Measurements from ENCODE around the gene TUFT1. TPM values are rescaled to one million over a fixed set of nuclear protein-coding genes. Genes with fewer than 3 reads are reported as not detected.

The TUFT1 gene
- total and polyA plus RNA-seq, 2 of the 8 experiments (the other 6 are each of a cell fraction or from before 2014, with no cell fraction given) = 7.3 to 10.4 TPM

DNA sequence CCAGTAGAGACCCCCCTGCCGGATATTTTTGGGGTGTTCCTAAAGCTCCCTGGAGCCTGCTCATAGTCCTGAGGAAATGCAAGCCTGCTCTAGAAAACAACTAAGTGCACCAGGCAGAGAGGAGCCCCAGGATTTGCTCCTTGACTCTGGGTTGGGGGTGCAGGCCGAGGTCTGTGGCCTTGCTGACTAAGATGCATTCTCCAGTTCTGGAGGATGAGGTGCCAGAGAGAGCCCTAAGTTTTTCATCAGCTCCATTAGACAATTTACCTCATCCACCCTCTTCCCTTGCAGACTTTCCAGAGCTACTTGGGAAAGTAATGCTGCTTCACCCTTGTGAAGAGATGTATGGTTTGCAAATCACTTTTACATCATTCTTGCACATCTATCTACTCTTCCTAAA, 9.1 kb downstream of the TUFT1 start:
- H2BK5ac ChIP-seq (ENCODE audit: low read depth, low read length) = no peak overlapping the region
- POLR2A ChIA-PET (ENCODE audit: partially characterized antibody) = interaction anchor here (0.6 to 4.0 kb wide), 7 partner anchors 9 to 1210 kb away, joined by 3 to 46 read pairs (median 3); partner anchors contain the start of gene TUFT1
- DNase-seq (ENCODE audit: low read depth in 1 of 2, low spot score in 2 of 2) (no peak), FAIRE-seq (no peak)
- no peak overlapping the region for H3K23ac ChIP-seq (ENCODE audit: insufficient read length)
- no peak overlapping the region for H2BK120ac ChIP-seq (replicated peaks; ENCODE audit: low read depth, low read length)
- H4K20me1 ChIP-seq (replicated peaks in 1 of 2; ENCODE audit: control insufficient read depth in 1 of 2, insufficient read depth in 2 of 2, low read length in 2 of 2) = no peaks in the 10 kb centered on the region
- H2BK20ac ChIP-seq (ENCODE audit: low read length) = no peak overlapping the region
- H4K8ac ChIP-seq (ENCODE audit: extremely low read depth, insufficient read depth, low read length) = no peak overlapping the region
- CTCF ChIA-PET (ENCODE audit: partially characterized antibody) = interaction anchor here (0.9 to 1.6 kb wide), 6 partner anchors 13 to 190 kb away, joined by 3 to 6 read pairs (median 4); no protein-coding TSS in a partner anchor
- no peak overlapping the region for H3K4me3 ChIP-seq (ENCODE audit: extremely low read depth in 1 of 4, insufficient read depth in 2 of 4, low read depth in 3 of 4, low read length in 4 of 4)
- H2BK12ac ChIP-seq (ENCODE audit: low read depth, low read length) = no peak overlapping the region
- H3K4me1 ChIP-seq (replicated peaks in 1 of 4; ENCODE audit: control insufficient read depth in 3 of 4, insufficient read depth in 4 of 4, low read length in 3 of 4) = peaks cover 5 to 14% (median 11%) of the 10 kb centered on the region in 4 experiments
- H3K4ac ChIP-seq (replicated peaks; ENCODE audit: insufficient read length, low read depth, low read length) = no peak overlapping the region
- no peak overlapping the region for H3K18ac ChIP-seq (ENCODE audit: extremely low read depth, low read length)
- H2AFZ ChIP-seq (ENCODE audit: low read length) = no peak overlapping the region
- no peaks in the 10 kb centered on the region for H3K23me2 ChIP-seq (ENCODE audit: low read depth, low read length)
- 77% methylated on average over 2 of the region's 2 CpGs; no CpG with 5 or more reads in 1 of the 2 experiments for WGBS, 2 experiments (ENCODE audit: extremely low coverage in 1 of 2, insufficient coverage in 1 of 2, insufficient read length in 1 of 2, insufficient replicate concordance in 2 of 2, low coverage in 1 of 2, low lambda C conversion rate in 2 of 2, missing lambda C conversion rate in 1 of 2)
- no peak overlapping the region for H3K56ac ChIP-seq (replicated peaks; ENCODE audit: insufficient read length, low read depth, low read length)
- no peaks in the 10 kb centered on the region for H3K9me3 ChIP-seq (ENCODE audit: insufficient read depth in 2 of 2, low read depth in 1 of 2, low read length in 1 of 2)
- no peak overlapping the region for H4K5ac ChIP-seq (ENCODE audit: insufficient read length, low read depth, low read length)
- H2BK15ac ChIP-seq (ENCODE audit: low read length) = no peak overlapping the region
- H3K4me2 ChIP-seq (ENCODE audit: insufficient read depth in 1 of 2, low read depth in 2 of 2, low read length in 2 of 2) = no peak overlapping the region; a peak in 1 of 4 replicates
- H3K79me1 ChIP-seq (ENCODE audit: low read depth, low read length) = no peaks in the 10 kb centered on the region; the same call in 1 of the 2 replicates
- H3K27me3 ChIP-seq (replicated peaks in 1 of 4; ENCODE audit: control insufficient read depth in 3 of 4, extremely low read depth in 1 of 4, insufficient read depth in 3 of 4, low read length in 3 of 4) = no peaks in the 10 kb centered on the region
- H3K27ac ChIP-seq (ENCODE audit: low read depth, low read length) = no peak overlapping the region
- H2AK5ac ChIP-seq (ENCODE audit: low read depth, low read length) = no peak overlapping the region
- no peak overlapping the region for H3K9ac ChIP-seq (replicated peaks in 1 of 4; ENCODE audit: extremely low read depth in 1 of 4, low read depth in 3 of 4, low read length in 3 of 4)
- TF ChIP-seq CHD2 (IDR thresholded peaks at IDR 0.05; ENCODE audit: low read length) (no peak), HDAC2 (IDR thresholded peaks at IDR 0.05; ENCODE audit: borderline replicate concordance in 1 of 2, low read depth in 2 of 2, low read length in 2 of 2) (no peak), RBBP5 (IDR thresholded peaks at IDR 0.05; ENCODE audit: borderline replicate concordance, low read depth, low read length) (no peak), SP2 (IDR thresholded peaks at IDR 0.05; ENCODE audit: low read length) (no peak), POLR2A (IDR thresholded peaks at IDR 0.05; ENCODE audit: control extremely low read depth in 1 of 2, low read depth in 2 of 2, low read length in 2 of 2) (no peak)
- TF ChIP-seq, protein P1, sequence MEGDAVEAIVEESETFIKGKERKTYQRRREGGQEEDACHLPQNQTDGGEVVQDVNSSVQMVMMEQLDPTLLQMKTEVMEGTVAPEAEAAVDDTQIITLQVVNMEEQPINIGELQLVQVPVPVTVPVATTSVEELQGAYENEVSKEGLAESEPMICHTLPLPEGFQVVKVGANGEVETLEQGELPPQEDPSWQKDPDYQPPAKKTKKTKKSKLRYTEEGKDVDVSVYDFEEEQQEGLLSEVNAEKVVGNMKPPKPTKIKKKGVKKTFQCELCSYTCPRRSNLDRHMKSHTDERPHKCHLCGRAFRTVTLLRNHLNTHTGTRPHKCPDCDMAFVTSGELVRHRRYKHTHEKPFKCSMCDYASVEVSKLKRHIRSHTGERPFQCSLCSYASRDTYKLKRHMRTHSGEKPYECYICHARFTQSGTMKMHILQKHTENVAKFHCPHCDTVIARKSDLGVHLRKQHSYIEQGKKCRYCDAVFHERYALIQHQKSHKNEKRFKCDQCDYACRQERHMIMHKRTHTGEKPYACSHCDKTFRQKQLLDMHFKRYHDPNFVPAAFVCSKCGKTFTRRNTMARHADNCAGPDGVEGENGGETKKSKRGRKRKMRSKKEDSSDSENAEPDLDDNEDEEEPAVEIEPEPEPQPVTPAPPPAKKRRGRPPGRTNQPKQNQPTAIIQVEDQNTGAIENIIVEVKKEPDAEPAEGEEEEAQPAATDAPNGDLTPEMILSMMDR (IDR thresholded peaks at IDR 0.05; ENCODE audit: control extremely low read depth in 1 of 3, insufficient read depth in 1 of 3, low read depth in 1 of 3, low read length in 3 of 3) = no peak
- no peak overlapping the region for H3K14ac ChIP-seq (ENCODE audit: insufficient read length)
- peaks cover 0 to 41% of the 10 kb centered on the region in 2 experiments; a peak in 2 of 4 replicates for H3K79me2 ChIP-seq (ENCODE audit: control insufficient read depth in 1 of 2, insufficient read depth in 2 of 2, low read length in 2 of 2)
- no peaks in the 10 kb centered on the region for H3K36me3 ChIP-seq (ENCODE audit: control insufficient read depth in 2 of 4, insufficient read depth in 4 of 4, low read length in 3 of 4)
- no peak overlapping the region for H4K91ac ChIP-seq (replicated peaks; ENCODE audit: insufficient read length, low read length)
